GM21723 (cell line): Measurements from ENCODE around the gene VARS2.
"Not testable (repeated sequence)": the region's sequence is repeated elsewhere in the genome, so short reads cannot be mapped to it uniquely, and the experiment has no call there.

ENCODE experiments used
- ATAC-seq: cut with Tn5 transposase; IDR thresholded peaks from one replicate; pipeline ENCODE4 v1.9.1; 2021; ENCODE audit warnings: mild to moderate bottlenecking, moderate library complexity; ENCODE audit not compliant: unreplicated experiment

Gene VARS2

GRCh38 chr6:30914076-30914853 lies at the start of gene VARS2:
Gene VARS2 (plus strand): TSS chr6:30914238. CDS start chr6:30914837, 599 bp downstream.
- ATAC-seq = peak; percentile 77

DNA sequence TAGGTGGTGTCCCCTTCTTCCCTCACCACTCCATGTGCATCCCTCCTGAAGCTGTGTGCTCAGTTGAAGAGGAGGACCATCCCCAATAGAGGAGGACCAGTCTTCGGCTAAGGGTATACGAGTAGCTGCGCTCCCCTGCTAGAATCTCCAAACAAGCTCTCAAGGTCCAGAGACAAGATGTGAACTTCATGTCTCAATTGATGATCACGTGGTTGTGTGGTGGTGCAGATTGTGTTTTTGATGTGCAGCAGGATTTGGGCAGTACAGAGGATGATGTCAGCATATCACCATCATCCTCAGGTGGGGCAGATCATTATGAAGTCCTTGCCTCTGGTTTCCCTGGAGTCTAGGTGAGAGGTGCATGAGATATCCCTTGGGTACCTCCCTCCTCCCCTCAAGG lies 49.7 kb upstream of the VARS2 start:
- no peak for ATAC-seq

- ATAC-seq = not testable (repeated sequence)
Measured at GRCh38 chr6:30869241-30869749, 44.7 kb upstream of the VARS2 start.

- ATAC-seq = no peak
Measured at GRCh38 chr6:30870546-30870945, 43.5 kb upstream of the VARS2 start.

- ATAC-seq = no peak
Measured at GRCh38 chr6:30871592-30872183, 42.4 kb upstream of the VARS2 start.

GRCh38 chr6:30873137-30873640 lies 40.8 kb upstream of the VARS2 start:
- ATAC-seq = no peak

DNA sequence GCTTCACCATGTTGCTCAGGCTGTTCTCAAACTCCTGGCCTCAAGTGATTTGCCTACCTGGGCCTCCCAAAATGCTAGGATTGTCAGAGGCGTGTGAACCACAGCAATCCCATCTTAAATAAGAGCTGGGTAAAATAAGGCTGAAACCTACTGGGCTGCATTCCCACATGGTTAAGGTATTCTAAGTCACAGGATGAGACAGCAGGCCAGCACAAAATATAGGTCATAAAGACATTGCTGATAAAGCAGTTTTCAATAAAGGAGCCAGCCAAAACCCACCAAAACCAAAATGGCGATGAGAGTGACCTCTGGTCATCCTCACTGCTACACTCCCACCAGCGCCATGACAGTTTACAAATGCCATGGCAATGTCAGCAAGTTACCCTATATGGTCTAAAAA lies 40.2 kb upstream of the VARS2 start:
- not testable (repeated sequence) for ATAC-seq

DNA sequence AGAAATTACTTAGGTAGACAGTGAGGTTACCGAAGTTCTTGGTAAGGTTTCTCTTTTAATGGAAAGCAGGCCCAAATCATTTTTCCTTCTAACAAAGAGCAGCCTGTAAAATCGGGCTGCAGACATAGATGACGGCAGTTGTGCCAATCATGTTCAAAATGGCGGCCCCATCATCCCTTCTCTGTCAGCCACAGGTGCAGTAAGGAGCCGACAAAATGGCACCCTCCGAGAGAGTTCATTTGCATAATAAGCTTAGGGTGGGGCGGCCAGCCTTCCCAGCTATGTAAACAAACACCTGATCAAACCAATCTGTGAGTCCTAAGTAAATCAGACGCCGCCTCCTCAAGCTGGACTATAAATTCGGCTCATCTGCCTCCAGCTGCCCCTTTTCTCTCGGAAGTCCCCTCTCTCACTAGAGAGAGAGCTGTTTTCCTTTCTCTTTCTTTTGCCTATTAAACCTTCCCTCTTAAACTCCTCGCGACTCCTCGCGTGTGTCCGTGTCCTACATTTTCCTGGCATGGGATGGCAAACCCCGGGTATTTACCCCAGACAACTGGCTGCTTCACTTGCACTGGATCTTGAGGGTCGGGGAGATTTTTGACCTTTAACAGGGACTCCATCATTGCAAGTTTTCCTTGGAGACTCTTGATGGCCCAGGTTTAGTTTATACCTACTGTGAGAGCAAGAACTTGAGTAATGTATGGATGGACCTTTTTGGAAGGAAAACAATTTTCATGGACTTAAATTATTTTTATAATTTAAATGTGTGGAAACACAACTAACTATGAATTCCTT lies 38.6 kb upstream of the VARS2 start:
- no peak for ATAC-seq

DNA sequence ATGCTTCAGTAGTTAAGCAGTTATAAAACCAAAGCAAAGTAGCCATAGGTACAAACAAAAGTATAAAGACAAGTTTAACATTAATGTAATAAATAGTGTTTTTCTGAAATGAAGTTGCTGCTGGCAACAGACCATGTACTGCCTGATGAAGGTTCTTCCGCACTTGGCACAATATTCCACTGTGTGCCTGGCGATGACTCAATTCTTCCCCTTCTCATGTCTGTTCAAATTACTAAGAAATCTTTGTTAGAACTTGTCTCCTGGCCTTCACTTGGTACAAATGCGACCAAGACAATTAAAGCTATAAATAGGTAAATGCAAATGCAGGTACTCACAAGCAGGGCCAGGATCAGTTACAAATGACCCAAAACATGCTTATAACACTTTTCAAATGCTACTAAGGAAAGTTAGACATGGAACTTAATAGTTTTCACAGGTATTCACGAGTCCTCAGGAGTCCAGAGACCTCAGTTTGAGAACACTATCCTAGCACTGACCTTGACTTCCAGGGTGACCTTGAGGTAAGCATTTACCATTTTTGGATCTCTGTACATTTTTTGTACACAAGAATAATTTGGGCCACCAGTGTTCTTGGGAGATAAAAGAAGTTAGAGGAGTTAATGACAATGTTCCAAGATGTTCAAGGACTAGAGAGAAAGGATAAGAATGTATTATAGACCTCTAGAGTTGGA lies 37.9 kb upstream of the VARS2 start:
- ATAC-seq = no peak

DNA sequence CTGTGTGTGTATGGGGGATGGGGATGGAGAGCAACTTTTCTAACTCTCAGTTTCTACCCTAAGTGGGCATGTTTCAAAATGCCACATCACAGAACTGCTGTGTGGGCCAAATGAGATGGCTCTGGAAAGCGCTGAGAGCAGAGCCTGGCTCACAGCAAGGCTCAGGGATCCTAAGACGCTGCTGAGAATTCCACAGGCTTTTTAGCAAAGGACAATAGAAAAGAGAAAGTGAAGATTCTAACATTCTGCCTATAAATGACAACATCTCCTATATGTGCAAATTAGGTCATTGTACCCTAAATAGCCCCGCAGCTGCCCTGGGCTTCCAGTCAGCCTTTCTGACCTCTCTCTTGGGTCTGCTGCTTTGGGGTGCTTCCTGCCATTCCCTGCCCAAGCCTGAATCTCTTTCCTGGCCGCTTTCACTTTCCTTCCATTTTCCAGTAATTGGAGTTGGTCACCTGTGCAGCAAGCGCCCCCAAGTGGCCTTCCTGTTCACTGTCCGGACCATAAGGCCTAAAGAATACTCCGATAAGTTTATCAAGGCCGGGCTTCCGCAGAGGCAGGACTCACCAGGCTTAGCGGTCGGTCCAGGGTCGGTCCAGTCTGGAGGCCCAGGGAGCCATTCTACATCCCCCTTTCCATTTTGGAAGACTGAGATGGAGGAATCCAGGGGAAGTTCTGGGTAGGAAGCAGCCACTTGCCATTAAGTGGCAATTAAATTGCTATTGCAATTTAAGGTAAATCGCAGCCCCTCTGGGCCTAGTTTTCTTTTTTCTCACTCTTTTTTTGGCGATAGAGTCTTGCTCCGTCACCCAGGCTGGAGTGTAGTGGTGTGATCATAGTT lies 36.4 kb upstream of the VARS2 start:
- ATAC-seq = no peak

DNA sequence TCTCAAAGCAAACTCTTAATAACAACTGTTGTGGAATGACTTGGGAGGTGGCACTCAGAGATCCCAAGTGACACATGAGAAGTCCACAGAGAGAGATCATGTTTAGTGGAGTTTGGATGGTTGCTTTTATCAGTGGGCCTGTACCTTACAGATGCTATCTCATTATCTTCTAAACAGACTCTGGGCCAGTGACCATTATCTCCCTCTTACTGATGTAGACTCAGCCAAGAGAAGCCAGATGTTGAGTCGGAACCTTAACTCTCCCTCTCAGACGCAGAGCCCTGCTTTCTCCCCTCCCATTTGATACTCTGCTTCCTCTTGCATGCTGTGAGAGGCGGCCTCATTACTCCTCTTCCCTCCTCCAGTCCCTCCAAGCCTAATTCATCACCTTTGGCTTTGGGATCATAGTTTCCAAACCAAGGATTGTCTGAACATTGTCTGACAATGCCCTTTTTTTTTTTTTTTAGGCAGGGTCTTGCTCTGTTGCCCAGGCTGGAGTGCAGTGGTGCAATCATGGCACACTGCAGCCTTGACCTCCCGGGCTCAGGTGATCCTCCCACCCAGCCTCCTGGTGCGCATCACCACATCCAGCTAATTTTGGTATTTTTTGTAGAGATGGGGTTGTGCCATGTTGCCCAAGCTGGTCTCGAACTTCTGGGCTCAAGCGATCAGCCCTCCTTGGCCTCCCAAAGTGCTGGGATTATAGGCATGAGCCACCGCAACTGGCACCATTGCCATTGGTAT lies 34.2 kb upstream of the VARS2 start:
- ATAC-seq = no peak

GRCh38 chr6:30880698-30881252 lies 33.3 kb upstream of the VARS2 start:
- no peak for ATAC-seq

- no peak for ATAC-seq
Measured at GRCh38 chr6:30881392-30882203, 32.4 kb upstream of the VARS2 start.

GRCh38 chr6:30882204-30882758 lies 31.8 kb upstream of the VARS2 start:
- no peak for ATAC-seq

GRCh38 chr6:30882759-30883684 lies 31.0 kb upstream of the VARS2 start:
- ATAC-seq = peak; percentile 23

DNA sequence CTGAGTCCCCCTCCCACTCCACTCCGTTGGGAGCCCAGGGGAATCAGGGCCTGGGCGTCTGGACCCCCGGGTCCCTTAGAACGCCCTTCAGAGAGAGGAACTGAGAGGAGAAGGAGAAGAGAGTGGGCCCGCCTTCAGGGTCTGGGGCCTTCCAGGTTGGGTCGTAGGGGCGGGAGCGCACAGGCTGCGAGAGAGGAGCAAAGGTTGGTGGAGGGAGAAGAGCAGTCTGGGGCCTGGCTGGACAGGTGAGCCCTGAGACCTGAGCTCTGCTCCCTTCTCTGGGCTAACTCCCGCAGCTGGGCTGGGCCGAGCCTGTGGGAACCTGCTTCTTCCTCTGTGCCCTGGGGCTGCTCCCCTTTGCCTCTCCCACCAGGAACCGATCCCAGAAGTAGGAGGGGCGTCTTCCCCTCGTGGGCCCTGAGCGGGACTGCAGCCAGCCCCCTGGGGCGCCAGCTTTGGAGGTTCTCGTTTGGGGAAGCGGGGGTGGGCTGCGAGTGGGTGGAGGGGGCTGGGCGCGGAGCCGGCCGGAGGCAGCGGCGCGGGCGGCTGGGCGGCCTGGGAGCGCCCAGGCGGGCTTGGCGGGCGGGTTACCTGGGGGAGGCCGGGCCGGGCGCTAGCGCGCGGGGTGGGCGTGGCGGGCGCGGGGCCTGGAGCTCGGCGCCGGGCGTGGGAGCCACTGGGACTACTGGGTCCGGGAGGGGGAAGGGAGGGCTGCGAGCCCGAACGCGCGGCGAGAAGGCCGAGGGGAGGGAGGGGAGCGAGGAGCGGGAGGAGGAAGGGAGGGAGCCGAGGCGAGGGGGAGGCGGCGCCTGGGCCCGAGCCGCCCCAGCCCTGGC lies 30.1 kb upstream of the VARS2 start, which contains the start of gene DDR1:
Gene DDR1, plus strand, starts transcription at position 835 of the 836 bp plus-strand sequence. CDS start 4,211 bp downstream, outside the sequence.
- ATAC-seq = peak; percentile 39
